Thymus (tissue), 11 donors: ENCODE measurements around the gene COBL. TPM values are rescaled to one million over a fixed set of nuclear protein-coding genes. Genes with fewer than 3 reads are reported as not detected.

Source experiments
- DNase-seq, 9 donors: peaks; one replicate each; pipeline ENCODE4 v3.0.0-alpha.2; 2013; ENCODE audit warnings: low spot score in 9 of 9, low read depth in 6 of 9, missing footprints in 1 of 9
- H3K27ac ChIP-seq, 2 donors: one replicate each; pipeline ENCODE4 v1.5.1; 2013; ENCODE audit warnings: control low read depth in 1 of 2, low read depth in 1 of 2, low read length in 1 of 2, mild to moderate bottlenecking in 1 of 2, moderate library complexity in 1 of 2
- H3K27me3 ChIP-seq, 2 donors: one replicate each; pipeline ENCODE4 v1.5.1; 2013; ENCODE audit warnings: low read length in 1 of 2; ENCODE audit not compliant: control insufficient read depth in 2 of 2, insufficient read depth in 1 of 2
- H3K36me3 ChIP-seq, 2 donors: one replicate each; pipeline ENCODE4 v1.5.1; 2013; ENCODE audit warnings: low read length in 1 of 2, mild to moderate bottlenecking in 1 of 2, moderate library complexity in 1 of 2; ENCODE audit not compliant: control insufficient read depth in 2 of 2, insufficient read depth in 2 of 2
- H3K4me1 ChIP-seq, 2 donors: one replicate each; pipeline ENCODE4 v1.5.1; 2013; ENCODE audit warnings: low read length in 2 of 2; ENCODE audit not compliant: control insufficient read depth in 2 of 2, insufficient read depth in 2 of 2
- H3K4me3 ChIP-seq, 2 donors: one replicate each; pipeline ENCODE4 v1.5.1; 2013; ENCODE audit warnings: low read length in 2 of 2, control low read depth in 1 of 2, mild to moderate bottlenecking in 1 of 2
- H3K9me3 ChIP-seq, 2 donors: one replicate each; pipeline ENCODE4 v1.5.1; 2013; ENCODE audit warnings: low read length in 1 of 2, mild to moderate bottlenecking in 1 of 2; ENCODE audit not compliant: control insufficient read depth in 2 of 2, insufficient read depth in 1 of 2
- WGBS: extraction: QIAGEN DNeasy Blood & Tissue Kit; methylation state at CpG from one replicate; pipeline ENCODE4 v1.1.7; 2013; 5-methylcytosine and 5-hydroxymethylcytosine counted together
- polyA plus RNA-seq: library from polyadenylated mRNA; stranded (reverse); fragments of 200-250 nt; gene quantifications from one replicate; pipeline ENCODE4 v1.2.3, GENCODE V29; 2013
- total RNA-seq: library from RNA; stranded (reverse); fragments of 120-200 nt; gene quantifications from one replicate; pipeline ENCODE4 v1.2.4, GENCODE V29; 2013
- donor health status: healthy.

Gene COBL
- total and polyA plus RNA-seq, 2 donors: 0.66 to 2.0 TPM

DNA sequence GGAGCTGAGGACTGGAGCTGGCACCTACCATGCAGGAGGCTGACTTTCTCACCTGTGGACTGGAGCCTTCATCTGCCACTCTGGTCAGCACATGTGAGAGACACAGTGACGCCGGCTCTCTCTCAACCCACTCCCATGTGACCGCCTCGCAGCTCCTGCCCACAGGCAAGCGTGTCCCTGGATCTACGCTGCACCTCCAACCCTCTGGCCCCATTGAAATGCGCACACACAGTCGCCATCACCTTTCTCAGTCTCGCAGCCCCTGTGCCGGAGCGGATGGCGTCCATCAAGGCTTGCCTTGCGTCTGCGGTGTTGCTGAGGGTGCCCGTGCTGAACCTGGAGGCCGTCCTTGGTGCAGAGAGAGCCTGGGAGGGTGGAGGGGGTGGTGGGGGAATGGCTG, 291.7 kb downstream of the COBL start:
- Histone ChIP-seq H3K27me3 (no peaks in the 10 kb centered on the region), H3K27ac (no peak overlapping the region), H3K4me1 (no peaks in the 10 kb centered on the region), H3K36me3 (no peaks in the 10 kb centered on the region), H3K9me3 (no peaks in the 10 kb centered on the region), H3K4me3 (no peak overlapping the region)
- WGBS: 95% methylated on average over 16 of the region's 16 CpGs
- DNase-seq: no peak

DNA sequence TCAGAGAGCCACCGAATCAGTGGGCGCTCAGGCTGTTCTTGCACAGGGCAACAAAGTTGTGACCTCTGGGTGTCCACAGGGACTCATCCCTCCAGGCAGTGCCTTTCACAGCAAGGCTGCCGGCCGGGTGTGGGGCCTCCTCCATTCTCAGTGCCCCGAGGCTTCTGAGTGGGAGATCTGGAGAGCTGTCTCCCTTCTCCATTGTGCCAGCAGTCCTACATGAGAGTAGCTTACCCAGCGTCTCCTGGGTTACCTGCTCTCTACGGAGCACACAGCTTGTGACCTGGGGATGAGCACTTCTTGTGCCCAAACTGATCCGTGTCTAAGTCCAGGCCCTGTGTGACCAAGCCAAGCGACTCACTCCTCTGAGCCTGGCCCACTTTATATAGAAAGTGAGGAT, 293.1 kb downstream of the COBL start:
- Histone ChIP-seq H3K27me3 (no peaks in the 10 kb centered on the region), H3K4me1 (no peaks in the 10 kb centered on the region), H3K4me3 (no peak overlapping the region), H3K9me3 (no peaks in the 10 kb centered on the region), H3K36me3 (no peaks in the 10 kb centered on the region), H3K27ac (no peak overlapping the region)
- 99% methylated on average over 9 of the region's 9 CpGs for WGBS
- DNase-seq: no peak

DNA sequence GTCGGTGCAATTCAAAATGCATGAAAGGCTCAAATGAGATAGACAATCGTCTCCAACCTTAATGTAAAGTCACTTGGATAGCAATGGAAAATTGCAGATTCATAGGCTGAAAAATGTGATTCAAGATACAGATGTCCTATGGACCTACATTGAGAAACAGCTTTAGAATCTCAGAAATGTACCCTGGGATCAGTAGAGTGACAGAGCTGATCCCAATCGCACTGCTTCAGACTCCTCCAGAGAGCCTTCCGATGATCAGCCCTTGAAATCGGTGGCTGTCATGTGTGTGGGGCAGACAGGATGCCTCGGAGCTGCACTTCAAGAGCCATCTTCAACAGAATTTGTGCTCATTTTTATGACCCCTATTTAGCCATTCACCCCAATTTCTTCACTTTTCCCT, 293.8 kb downstream of the COBL start:
- no peaks in the 10 kb centered on the region for H3K27me3 ChIP-seq
- no peaks in the 10 kb centered on the region for H3K9me3 ChIP-seq
- H3K36me3 ChIP-seq: no peaks in the 10 kb centered on the region
- H3K27ac ChIP-seq: no peak overlapping the region
- H3K4me1 ChIP-seq: no peaks in the 10 kb centered on the region
- 98% methylated on average over 6 of the region's 6 CpGs for WGBS
- no peak for DNase-seq
- H3K4me3 ChIP-seq: no peak overlapping the region

DNA sequence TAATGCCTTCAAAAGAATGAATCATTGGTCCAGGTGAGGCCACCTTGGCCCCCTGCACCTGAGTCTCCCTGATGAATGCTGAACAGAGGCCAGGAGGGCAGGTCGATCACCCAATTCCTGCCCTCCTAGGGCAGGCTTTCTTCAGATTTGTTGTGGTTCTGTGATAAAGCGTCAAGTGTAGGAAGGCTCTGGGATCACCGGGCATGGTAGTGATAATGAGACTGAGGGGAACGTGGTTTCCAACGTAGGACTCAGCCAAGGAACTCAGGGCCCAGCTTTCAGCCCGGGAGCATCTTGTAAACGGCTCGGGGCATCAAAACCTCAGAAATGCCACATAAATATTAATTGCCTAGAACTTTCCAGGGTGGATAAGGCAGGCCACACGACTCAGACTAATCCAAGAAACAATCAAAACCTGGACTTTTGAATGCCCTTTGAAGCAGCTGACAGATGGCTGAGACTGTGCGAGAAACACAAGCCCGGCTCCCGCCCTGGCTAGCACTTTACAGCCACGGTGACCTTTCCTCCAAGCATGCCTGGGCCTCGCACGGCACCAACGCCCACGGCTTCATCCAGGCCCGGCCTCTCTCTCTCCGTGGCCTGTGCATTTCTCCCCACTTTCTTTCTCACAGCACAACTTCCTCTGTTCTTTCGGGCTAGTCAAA, 294.6 kb downstream of the COBL start:
- WGBS: 97% methylated on average over 20 of the region's 20 CpGs
- Histone ChIP-seq H3K4me1 (no peaks in the 10 kb centered on the region), H3K36me3 (no peaks in the 10 kb centered on the region)

DNA sequence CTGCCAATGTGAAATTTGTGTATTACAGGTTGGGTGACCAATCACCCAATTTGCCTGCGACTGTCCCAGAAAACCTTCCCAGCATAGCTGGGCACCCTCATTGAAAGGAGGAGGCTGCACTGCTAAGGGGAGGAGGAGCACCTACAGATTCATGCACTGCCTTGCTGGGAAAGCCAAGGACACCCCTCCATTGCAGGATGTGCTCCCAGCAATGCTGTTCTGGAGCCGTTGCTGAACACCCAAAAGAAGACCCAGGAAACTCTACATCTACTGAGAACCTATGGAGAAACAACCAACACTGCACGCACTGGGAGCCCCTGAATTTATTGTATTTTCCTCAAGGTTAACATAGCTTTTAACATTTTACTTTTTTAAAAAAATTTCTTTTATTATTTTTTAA, 295.7 kb downstream of the COBL start:
- H3K27me3 ChIP-seq: no peaks in the 10 kb centered on the region
- no peak for DNase-seq
- no peak overlapping the region for H3K27ac ChIP-seq
- H3K9me3 ChIP-seq: no peaks in the 10 kb centered on the region
- H3K4me1 ChIP-seq: no peaks in the 10 kb centered on the region
- H3K4me3 ChIP-seq: no peak overlapping the region
- 99% methylated on average over 3 of the region's 3 CpGs for WGBS
- H3K36me3 ChIP-seq: no peaks in the 10 kb centered on the region

More for the DNA sequence above, 294.6 kb downstream of the COBL start:
- Histone ChIP-seq H3K4me3 (no peak overlapping the region), H3K27me3 (no peaks in the 10 kb centered on the region), H3K9me3 (no peaks in the 10 kb centered on the region), H3K27ac (no peak overlapping the region)
- DNase-seq: no peak

DNA sequence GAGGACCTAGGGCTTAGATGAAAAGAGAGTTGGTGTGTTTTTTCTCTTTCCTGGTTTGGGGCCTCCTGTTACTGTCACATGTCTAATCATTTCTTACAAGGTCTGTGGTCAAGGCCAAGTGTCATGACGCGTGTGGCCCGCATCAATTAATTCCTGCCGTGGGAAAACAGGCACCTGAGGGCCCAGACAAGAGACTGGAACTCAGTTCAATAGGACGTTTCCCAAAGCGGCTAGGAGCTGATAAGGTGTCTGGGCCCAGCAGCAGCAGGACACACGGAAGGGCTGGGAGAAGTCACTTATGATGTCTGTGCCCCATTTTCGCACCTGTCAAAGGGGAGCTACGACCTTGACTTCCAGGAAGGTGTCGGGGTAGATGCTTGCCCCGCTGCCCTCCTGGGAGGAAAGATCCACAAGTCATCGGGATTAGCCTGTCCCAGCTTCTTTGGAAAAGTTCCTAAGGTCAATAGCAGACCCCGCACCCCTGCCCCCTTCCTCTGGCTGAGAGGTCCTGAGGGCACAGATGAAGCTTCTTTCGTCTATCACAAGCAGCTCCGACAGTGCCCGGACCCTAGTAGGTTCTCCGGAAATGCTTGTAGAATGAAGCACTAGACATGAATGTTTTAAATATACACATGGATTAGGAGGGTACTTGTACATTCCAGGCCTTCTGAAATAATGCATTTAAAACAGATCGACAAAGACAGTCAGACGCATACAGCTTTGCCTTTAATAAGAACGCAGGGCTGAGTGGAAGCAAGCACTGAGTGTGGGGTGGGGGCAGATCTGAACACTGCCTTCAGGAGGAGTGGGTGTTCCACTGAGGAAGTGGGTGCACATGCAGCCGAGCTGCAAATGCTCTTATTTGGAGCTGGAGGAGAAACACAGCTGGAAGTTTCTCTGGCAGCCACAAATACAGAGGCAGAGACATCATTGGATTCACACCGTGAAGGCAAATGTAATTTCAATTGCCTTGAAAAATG, 296.4 kb downstream of the COBL start:
- DNase-seq: no peak
- 94% methylated on average over 22 of the region's 22 CpGs for WGBS

DNA sequence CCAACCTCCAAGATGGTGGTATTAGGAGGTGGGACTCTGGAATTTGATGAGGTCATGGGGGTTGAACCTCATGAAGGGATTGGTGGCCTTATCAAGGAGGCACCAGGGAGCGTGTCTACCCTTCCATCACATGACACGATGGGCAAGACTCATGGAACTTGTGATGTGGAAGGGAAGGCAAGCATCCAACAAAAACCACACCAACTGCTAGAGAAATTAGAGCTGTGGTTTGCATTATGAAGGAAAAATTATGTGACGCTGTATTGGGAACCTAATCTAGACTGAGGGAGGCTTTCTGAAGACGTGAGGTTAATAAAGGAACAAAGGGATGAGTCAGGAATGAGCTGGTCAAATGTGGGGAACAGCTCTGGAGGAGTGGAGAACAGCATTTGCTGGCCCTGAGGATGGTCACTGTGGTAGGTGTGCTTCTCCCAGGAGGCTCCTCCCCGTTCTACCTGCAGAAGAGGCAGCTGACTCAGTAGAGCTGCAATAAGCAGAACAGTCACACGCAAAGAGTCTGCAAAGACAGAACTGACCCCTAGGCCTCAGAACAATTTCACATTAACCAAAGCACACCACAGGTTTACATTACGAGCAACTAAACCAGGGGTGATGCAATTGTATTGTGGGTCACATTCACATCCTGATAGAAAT, 297.3 kb downstream of the COBL start:
- no peaks in the 10 kb centered on the region for H3K4me1 ChIP-seq
- no peaks in the 10 kb centered on the region for H3K9me3 ChIP-seq
- H3K27ac ChIP-seq: no peak overlapping the region
- H3K4me3 ChIP-seq: no peak overlapping the region
- DNase-seq: no peak
- WGBS: 91% methylated on average over 7 of the region's 7 CpGs
- H3K36me3 ChIP-seq: no peaks in the 10 kb centered on the region
- H3K27me3 ChIP-seq: no peaks in the 10 kb centered on the region

More for the DNA sequence above, 296.4 kb downstream of the COBL start:
- Histone ChIP-seq H3K4me1 (no peaks in the 10 kb centered on the region), H3K36me3 (no peaks in the 10 kb centered on the region), H3K27ac (no peak overlapping the region), H3K27me3 (no peaks in the 10 kb centered on the region), H3K9me3 (no peaks in the 10 kb centered on the region), H3K4me3 (no peak overlapping the region)

DNA sequence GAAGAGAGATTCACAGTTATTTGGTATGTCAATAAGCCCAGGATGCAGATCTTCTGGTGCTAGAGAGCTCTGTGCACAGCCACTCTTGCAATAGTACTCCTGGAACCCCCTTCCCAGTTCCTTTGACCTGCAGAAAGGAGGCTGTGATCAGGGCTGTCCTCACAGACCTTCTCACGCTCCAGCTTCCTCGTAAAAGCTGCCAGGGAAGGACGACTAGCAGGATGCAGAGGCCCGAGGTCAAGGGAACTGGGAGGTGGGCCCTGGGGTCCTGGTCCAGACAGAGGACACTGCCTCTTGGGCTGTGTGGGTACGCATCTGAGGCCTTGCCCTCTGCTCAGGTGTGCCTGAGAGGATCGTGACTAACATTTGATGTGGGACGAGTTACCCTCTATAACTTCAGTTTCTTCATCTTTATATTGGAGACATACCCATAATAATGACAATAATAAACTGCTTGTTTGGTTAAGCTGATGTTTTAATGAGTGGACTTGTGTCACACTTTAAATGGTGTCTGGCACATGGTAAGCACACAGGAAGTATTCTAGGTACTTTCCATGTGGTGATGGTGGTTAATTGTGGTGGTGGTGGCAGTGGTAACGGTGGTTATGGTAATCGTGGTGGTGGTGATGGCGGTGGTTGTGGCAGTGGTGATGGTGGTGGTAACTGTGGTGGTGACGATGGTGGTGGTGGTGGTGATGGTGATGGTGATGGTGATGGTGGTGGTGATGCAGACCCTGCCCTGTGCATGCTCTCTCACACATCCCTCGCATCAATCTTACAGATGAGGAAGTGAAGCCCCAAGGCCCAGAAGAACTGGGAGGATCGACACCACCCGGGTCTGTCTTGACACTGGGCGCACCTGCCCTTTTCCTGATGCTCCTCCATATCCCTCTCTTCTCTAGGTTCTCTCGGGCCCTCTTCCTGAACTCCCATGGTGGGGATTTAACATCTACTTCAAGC, 298.8 kb downstream of the COBL start:
- Histone ChIP-seq H3K27ac (no peak overlapping the region), H3K4me3 (no peak overlapping the region), H3K4me1 (no peaks in the 10 kb centered on the region), H3K27me3 (no peaks in the 10 kb centered on the region), H3K9me3 (no peaks in the 10 kb centered on the region), H3K36me3 (no peaks in the 10 kb centered on the region)
- WGBS: 91% methylated on average over 16 of the region's 16 CpGs
- no peak for DNase-seq
